ENCODE data around the gene DAB2. TPM values are rescaled to one million over a fixed set of nuclear protein-coding genes. Genes with fewer than 3 reads are reported as not detected.

The DAB2 gene
- total and polyA plus RNA-seq, 2 donors (not counting 1 experiment from before 2014, with no cell fraction given), result 217 to 538 TPM

GRCh38 chr5:39443911-39444310 is 19.1 kb upstream of the DAB2 start:
- H4K20me1 ChIP-seq (ENCODE audit: control insufficient read depth, extremely low read depth, insufficient read depth, low read length), result no peaks in the 10 kb centered on the region
- H2AFZ ChIP-seq (ENCODE audit: low read length), result no peak overlapping the region
- no peaks in the 10 kb centered on the region for H3K27me3 ChIP-seq (ENCODE audit: control insufficient read depth, insufficient read depth, low read length)
- no peaks in the 10 kb centered on the region for H3K36me3 ChIP-seq (ENCODE audit: control insufficient read depth, insufficient read depth, low read length)
- H3K4me2 ChIP-seq (ENCODE audit: extremely low read depth, insufficient read depth, low read length), result no peak overlapping the region
- H3K4me1 ChIP-seq (ENCODE audit: control insufficient read depth, extremely low read depth, insufficient read depth, low read length), result peaks cover 3% of the 10 kb centered on the region
- no peak overlapping the region for H3K9ac ChIP-seq (ENCODE audit: insufficient read depth, low read length)
- DNase-seq (ENCODE audit: low read depth in 2 of 2), result no peak
- H3K79me2 ChIP-seq (ENCODE audit: control insufficient read depth, insufficient read depth, low read length), result no peaks in the 10 kb centered on the region
- no peaks in the 10 kb centered on the region for H3K9me3 ChIP-seq (ENCODE audit: control insufficient read depth, insufficient read depth, low read depth, low read length)
- TF ChIP-seq CTCF (conservative IDR thresholded peaks at IDR 0.05 in 1 of 2, IDR thresholded peaks at IDR 0.05 in 1 of 2; ENCODE audit: low read depth in 1 of 2, low read length in 2 of 2), result no peak
- no peak for TF ChIP-seq EZH2 (IDR thresholded peaks at IDR 0.05; ENCODE audit: low read length, missing control alignments)
- no peak overlapping the region for H3K27ac ChIP-seq (ENCODE audit: insufficient read depth, low read length)
- H3K4me3 ChIP-seq (replicated peaks in 1 of 4; ENCODE audit: control extremely low read depth in 1 of 4, insufficient read depth in 1 of 4, low read depth in 3 of 4, low read length in 4 of 4), result no peak overlapping the region

- Histone ChIP-seq H2AFZ (ENCODE audit: low read length) (no peak overlapping the region), H3K4me1 (ENCODE audit: control insufficient read depth, extremely low read depth, insufficient read depth, low read length) (peaks cover 3% of the 10 kb centered on the region), H3K79me2 (ENCODE audit: control insufficient read depth, insufficient read depth, low read length) (no peaks in the 10 kb centered on the region), H3K27me3 (ENCODE audit: control insufficient read depth, insufficient read depth, low read length) (no peaks in the 10 kb centered on the region), H4K20me1 (ENCODE audit: control insufficient read depth, extremely low read depth, insufficient read depth, low read length) (no peaks in the 10 kb centered on the region), H3K36me3 (ENCODE audit: control insufficient read depth, insufficient read depth, low read length) (no peaks in the 10 kb centered on the region), H3K27ac (ENCODE audit: insufficient read depth, low read length) (no peak overlapping the region), H3K9me3 (ENCODE audit: control insufficient read depth, insufficient read depth, low read depth, low read length) (no peaks in the 10 kb centered on the region), H3K4me3 (replicated peaks in 1 of 4; ENCODE audit: control extremely low read depth in 1 of 4, insufficient read depth in 1 of 4, low read depth in 3 of 4, low read length in 4 of 4) (no peak overlapping the region), H3K9ac (ENCODE audit: insufficient read depth, low read length) (no peak overlapping the region), H3K4me2 (ENCODE audit: extremely low read depth, insufficient read depth, low read length) (no peak overlapping the region)
- TF ChIP-seq EZH2 (IDR thresholded peaks at IDR 0.05; ENCODE audit: low read length, missing control alignments) (no peak), CTCF (conservative IDR thresholded peaks at IDR 0.05 in 1 of 2, IDR thresholded peaks at IDR 0.05 in 1 of 2; ENCODE audit: low read depth in 1 of 2, low read length in 2 of 2) (no peak)
- no peak for DNase-seq (ENCODE audit: low read depth in 2 of 2)
Measured at GRCh38 chr5:39442991-39443390, 18.2 kb upstream of the DAB2 start.

- Histone ChIP-seq H3K4me3 (replicated peaks in 1 of 4; ENCODE audit: control extremely low read depth in 1 of 4, insufficient read depth in 1 of 4, low read depth in 3 of 4, low read length in 4 of 4) (no peak overlapping the region), H3K27ac (ENCODE audit: insufficient read depth, low read length) (no peak overlapping the region), H3K4me2 (ENCODE audit: extremely low read depth, insufficient read depth, low read length) (no peak overlapping the region), H3K36me3 (ENCODE audit: control insufficient read depth, insufficient read depth, low read length) (no peaks in the 10 kb centered on the region), H4K20me1 (ENCODE audit: control insufficient read depth, extremely low read depth, insufficient read depth, low read length) (no peaks in the 10 kb centered on the region), H3K27me3 (ENCODE audit: control insufficient read depth, insufficient read depth, low read length) (no peaks in the 10 kb centered on the region), H3K4me1 (ENCODE audit: control insufficient read depth, extremely low read depth, insufficient read depth, low read length) (peaks cover 3% of the 10 kb centered on the region), H3K9ac (ENCODE audit: insufficient read depth, low read length) (no peak overlapping the region), H3K9me3 (ENCODE audit: control insufficient read depth, insufficient read depth, low read depth, low read length) (no peaks in the 10 kb centered on the region), H2AFZ (ENCODE audit: low read length) (no peak overlapping the region), H3K79me2 (ENCODE audit: control insufficient read depth, insufficient read depth, low read length) (no peaks in the 10 kb centered on the region)
- DNase-seq (ENCODE audit: low read depth in 2 of 2), result no peak
- TF ChIP-seq EZH2 (IDR thresholded peaks at IDR 0.05; ENCODE audit: low read length, missing control alignments), result no peak
- TF ChIP-seq CTCF (conservative IDR thresholded peaks at IDR 0.05 in 1 of 2, IDR thresholded peaks at IDR 0.05 in 1 of 2; ENCODE audit: low read depth in 1 of 2, low read length in 2 of 2), result no peak
Measured at GRCh38 chr5:39441838-39442237, 17.1 kb upstream of the DAB2 start.

Measured in fibroblast of lung (primary cell).